ENCODE results near the gene ERCC6L2.

Gene ERCC6L2

DNA sequence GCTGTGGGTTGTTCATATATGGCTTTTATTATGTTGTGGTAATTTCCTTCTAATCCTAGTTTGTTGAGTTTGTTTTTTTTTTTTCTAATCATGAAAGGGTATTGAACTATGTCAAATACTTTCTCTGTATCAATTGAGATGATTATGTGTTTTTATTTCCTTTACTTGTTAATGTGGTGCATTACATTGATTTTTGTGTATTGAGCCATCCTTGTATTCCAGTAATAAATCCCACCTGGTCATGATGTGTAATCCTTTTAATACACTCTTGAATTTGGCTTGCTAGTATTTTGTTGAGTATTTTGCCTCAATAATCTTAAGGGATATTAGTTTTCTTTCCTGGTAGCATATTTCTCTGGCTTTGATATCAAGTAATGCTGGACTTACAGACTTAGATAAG lies 13.1 kb upstream of the ERCC6L2 start:
- DNase-seq (ENCODE audit: low spot score): no peak

DNA sequence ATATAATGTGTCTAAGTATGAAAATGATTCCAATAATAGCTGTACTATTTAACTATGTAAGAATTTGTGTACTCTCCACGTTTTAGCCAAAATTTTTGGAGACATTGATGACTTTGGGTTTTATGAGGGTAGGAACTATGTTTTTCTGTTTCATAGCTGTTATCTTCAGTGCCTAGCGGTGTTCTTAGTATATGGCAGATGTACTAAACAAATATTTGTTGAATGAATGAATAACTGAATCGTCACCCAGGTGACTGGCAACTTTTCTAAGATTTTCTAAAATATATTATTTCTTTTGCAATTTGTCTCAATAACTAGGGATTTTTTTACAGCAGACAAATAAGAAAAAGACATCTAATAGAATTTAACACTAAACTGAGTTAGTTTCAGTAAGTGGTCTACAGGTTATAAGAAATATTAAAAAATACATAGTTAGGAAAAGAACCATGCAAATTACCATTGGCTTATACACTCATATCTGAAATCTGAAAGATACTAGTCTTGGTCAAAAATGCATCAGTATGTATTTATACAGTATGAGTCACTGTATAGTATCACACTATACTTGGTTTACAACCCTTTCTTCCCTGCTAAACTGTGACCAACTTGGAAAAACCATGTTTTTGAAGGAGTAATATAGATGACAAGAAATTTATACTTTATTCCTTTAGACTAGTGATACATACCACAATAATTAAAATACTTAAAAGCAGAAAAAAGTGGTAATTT lies 10.5 kb upstream of the ERCC6L2 start:
- DNase-seq (ENCODE audit: low spot score): no peak

DNA sequence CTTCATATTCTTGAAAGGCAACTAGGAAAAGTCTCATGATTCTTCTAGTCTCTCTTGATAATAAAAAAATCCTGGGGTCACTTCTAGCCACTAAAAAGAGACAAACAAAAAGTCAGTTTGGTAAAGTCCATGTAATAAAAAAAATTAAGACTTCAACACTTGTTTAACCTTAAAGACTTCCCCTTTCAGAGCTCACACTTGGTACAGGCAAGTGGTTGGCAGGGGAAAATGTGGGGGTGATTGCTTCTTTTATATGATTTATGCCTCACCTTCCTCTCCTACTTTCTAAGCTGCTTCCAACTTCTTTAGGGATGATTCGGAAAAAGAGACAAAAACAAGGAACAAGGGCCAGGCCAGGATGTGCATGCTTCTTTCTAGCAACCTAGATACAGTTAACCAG lies 5.1 kb upstream of the ERCC6L2 start:
- DNase-seq (ENCODE audit: low spot score): no peak

DNA sequence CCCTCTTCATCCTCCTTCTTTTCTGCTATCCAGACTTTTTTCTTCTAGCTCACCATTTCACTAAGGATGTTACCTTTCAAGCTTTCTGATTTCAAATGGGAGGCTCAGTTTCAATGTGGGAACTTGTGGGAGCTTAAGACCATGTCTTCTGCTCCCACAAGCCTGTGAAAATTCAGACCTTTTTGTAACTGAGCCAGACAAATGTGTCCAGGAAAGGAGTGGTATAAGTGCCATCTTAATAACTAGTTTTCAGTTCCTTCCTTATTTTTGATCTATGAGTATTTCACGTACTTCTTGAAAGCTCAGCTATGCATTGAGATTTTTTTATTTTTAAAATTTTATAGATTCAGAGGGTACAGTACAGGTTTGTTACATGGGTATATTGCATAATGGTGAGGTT lies 4.6 kb upstream of the ERCC6L2 start:
- no peak for DNase-seq (ENCODE audit: low spot score)

DNA sequence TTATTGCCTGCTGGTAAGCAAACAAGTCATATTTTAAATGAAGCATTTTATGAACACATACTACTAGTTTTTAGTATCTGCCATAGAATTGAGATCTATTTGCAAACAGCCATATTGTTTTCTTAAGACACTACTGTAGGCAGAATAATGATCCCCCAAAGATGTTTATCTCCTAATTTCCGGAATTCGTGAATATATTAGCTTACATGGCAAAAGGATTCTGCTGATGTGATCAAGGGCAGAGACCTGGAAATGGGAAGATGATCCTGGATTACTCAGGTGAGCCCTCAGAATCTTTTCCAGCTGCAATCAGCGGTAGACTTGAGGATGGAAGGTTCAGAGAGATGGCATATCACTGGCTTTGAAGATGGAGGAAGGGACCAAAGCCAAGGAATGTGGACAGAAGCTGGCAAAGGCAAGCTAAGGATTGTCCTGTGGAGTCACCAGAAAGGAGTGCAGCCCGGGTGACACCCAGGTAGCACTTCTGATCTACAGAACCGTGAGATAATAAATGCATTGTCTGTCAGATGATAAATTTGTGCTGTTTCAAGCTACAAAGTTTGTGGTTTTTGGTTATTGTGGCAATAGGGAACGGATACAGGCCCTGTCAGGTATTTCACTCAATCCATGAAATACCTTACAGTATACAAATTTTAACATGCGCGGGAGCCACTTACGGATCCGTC lies 1.0 kb upstream of the ERCC6L2 start:
- peak; percentile 15 for DNase-seq (ENCODE audit: low spot score)

DNA sequence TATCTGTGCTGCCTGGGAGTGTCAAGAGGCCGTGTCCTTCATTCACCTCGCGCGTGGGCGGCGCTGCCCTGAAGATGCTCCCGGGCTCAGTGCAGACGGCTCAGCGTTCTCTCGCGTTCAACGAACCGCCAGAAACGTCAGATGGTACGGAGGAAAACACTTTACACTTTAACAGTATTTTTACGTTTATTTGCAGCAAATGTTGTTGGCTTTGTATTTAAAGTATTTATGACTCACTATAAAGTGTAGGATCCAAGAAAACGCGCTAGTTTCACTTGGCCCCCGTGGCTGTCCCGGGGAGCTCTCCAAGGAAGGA lies 544 bp upstream of the ERCC6L2 start:
- peak; percentile 66 for DNase-seq (ENCODE audit: low spot score)

DNA sequence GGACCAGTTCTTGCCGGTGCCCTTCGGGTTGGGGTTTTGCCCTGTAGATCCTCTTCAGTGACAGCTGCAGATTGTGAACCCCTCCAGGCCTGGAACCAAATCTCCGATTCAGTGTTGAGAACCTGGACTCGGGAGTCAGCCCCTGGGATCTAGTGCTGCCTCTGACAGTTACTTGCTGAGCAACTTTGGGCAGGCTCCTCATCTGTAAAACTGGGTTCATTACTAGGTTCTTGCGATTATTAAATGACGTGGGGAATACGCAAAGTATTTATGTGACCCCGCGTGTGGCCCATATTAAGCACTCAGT lies 600 bp downstream of the ERCC6L2 start:
- no peak for DNase-seq (ENCODE audit: low spot score)

DNA sequence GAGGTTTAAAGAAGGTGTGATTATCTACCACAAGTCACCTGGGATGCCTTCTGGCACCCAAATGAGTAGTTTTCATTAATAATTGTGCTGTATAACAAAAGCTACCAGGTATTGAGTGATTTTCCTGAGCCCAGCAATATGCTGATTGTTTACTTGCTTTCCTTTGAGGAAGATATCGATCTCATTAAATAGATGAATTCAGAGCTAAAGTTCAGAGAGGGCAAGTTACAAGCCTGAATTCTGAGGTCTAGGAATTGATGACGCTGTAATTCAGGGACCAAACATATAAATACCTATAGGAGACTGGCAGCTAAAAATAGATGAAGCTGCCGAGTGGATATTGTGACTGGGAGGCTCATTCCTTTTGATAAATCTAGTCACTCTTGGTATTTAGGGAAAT lies 1.1 kb downstream of the ERCC6L2 start:
- no peak for DNase-seq (ENCODE audit: low spot score)

DNA sequence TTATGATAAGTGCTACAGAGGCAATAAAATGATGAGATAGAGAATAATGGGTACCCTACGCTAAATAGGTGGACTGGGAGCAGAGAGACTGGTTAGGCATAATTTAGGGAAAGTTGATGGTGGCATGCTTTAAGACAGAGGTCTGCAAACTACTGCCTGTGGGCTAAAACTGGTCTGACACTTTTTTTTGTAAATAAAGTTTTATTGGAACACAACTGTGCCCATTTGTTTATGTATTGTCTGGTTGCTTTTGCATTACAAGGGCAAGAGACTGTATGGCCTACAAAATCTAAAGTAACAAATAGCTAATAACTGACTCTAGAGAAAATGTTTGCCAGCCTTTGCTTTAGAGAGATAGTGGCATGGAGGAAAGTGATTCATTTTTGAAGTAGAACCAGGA lies 2.5 kb downstream of the ERCC6L2 start:
- no peak for DNase-seq (ENCODE audit: low spot score)

DNA sequence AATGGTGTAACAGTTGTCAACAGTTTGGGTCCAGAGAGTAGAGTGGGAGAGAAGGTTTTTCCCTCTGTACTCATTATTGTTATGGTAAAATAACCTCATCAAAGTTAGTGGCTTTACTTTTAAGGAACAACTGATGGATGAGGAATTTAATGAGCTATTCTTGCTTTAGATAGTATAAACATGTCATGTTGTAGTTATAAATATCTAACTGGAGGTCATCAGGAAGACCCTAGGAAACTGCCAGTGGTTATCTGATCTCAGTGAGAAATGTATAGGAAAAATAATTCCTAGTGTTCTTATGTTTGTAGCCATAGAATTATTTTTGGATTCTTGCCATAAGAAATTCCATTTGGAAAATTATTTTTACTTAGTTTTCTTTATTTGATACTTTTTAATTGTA lies 4.1 kb downstream of the ERCC6L2 start:
- no peak for DNase-seq (ENCODE audit: low spot score)

DNA sequence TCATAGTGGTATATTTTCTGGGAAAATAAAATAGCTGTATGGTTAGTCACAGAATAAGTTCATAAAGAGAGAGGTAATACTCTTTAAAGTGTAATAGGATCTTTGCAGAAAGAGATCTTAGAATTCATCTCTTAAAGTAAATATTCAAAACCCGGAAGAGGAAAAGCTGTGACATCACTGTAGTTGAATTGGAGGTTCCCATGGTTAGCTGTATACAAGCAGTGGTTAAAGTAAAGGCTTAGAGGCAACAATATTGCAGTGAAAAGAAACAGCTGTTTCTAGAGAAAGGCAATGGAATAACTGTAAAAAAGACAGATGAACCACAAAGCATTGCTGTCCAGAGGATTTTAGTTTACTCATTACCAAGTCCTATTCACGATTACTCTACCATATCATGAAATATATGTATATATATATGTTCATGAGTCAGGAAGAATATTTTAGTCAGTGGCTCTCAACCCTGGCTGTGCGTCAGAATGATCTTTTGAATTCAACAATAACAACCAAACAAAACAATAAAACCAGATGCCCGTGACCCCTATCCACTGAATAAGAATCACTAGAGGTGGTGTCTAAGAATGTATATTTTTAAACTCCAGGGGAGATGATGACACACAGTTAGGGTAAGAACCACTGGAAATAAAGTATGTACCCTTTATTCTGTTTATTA lies 4.7 kb downstream of the ERCC6L2 start:
- no peak for DNase-seq (ENCODE audit: low spot score)

DNA sequence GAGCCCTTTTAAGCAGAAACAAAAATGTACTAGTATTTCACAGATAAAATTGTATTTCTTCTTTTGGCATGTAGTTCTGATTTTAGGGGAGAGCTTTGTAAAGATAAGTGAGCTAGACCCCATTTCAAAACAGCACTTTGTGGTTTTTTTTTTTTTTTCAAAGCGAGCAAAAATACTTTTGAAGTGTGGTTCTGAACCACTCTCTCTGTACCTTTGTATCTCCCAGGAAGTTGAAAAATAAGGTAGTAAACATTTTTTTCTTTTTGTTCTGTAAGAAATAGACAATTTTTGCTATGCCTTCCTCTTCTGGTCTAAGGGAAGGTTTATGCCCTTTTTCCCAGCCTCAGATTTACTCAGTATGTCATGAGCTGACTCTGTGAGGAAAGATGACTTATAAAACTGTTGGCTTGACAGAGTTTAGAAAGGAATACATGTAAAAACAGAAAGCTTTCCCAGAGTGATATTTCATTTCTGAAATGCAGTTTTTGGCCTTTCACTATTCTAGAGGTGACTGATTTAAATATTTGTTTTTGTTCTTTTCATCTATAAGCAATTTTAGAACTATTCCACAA lies 12.5 kb downstream of the ERCC6L2 start:
- DNase-seq (ENCODE audit: low spot score): no peak

DNA sequence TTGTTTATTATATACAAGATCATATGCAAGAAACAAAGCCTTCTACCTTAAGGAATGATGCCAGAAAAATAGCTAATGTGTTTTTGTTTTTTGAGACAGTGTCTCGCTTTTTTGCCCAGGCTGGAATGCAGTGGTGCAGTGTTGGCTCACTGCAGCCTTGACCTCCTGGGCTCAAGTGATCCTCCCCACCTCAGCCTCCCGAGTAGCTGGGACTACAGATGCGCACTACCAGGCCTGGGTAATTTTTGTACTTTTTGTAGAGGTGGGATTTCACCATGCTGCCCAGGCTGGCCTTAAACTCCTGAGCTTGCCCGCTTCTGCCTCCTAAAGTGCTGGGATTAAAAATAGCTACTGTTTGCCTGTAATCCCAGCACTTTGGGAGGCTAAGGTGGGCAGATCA lies 15.1 kb downstream of the ERCC6L2 start:
- no peak for DNase-seq (ENCODE audit: low spot score)

DNA sequence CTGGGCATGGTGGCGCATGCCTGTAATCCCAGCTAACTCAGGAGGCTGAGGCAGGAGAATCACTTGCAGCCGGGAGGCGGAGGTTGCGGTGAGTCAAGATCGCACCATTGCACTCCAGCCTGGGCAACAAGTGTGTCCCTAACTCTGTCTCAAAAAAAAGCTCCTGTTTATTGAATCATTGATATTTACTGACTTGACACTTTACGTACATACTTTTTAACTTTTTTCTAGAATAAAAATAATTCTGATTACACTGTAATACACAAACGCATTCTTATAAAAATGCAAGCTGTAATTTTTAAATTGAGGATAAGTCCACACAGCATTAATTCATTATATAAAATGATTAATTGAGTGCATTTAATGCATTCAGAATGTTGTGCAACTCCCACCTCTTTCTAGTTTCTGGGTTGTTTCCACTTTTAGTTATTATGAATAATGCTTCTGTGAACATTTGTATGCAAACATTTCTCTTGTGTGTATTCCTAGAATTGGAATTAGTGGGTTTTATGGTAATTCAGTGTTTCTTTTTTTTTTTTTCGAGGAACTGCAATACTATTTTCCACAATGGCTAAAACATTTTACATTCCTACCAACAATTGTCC lies 15.7 kb downstream of the ERCC6L2 start:
- no peak for DNase-seq (ENCODE audit: low spot score)

DNA sequence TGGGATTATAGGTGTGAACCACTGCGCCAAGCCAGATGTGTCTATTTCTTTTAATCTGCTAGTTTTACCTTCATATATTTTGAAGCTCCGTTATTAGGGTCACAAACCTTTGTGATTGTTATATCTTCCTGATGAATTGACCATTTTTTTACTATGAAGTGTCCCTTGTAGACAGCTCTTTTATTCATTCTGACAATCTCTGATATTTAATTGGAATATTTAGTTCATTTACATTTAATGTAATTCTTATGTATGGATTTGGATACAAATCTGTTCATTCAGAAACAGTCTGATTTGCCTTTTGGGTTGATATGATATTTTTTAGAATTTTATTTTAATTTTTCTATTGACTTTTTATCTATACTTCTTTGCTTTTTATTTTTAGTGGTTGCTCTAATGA lies 17.2 kb downstream of the ERCC6L2 start:
- no peak for DNase-seq (ENCODE audit: low spot score)

DNA sequence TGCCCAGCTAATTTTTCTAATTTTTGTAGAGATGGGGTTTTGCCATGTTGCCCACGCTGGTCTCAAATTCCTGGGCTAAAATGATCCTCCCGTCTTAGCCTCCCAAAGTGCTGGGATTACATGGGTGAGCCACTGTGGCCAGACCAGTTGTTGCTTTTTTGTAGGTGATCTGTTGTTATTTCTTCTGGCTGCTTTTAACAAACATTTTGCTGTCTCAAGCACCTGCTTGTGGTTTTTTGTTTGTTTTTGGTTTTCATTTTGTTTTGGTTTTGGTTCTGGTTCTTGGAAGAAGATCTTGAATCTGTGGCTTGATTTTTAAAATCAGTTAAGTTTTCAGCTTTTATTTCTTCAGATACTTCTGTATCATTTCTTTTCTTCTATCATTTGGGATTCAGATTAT lies 21.1 kb downstream of the ERCC6L2 start:
- no peak for DNase-seq (ENCODE audit: low spot score)

DNA sequence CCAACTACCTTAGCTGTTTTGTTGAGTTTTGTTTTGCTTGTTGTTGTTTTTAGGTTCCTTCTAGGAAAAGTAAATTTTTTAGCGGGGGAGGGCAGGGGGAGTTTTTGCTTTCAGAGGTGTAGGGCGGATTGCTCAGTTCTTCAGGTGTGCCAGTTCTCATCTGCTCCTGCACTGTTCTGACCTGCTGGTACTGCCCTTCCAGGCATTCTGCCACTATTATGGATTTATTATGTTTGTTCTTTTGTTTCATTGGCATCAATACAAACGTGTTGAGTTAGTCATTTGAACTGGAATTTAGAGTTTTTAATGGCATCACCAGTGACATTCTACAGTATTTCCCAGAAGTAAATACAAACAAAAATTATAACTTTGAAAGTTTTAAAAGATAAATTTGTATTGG lies 26.0 kb downstream of the ERCC6L2 start:
- no peak for DNase-seq (ENCODE audit: low spot score)

DNA sequence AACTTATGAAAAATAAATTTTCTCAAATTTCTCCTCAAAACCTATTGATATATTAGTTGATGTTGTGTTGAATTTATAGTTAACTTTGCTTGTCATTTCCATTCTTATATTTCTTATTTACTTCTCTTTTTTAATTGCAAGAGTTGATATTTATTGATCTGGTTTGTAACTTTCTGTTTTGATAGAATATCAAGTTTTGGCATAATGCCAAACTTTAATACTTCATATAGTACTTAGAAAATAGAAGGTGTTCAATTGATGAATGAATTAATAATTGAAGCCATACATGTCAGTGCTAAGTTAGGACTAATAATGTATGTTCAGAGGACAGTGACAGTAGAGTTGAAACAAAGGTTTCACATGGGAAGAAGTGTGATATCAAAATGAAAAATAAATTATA lies 27.9 kb downstream of the ERCC6L2 start:
- no peak for DNase-seq (ENCODE audit: low spot score)

DNA sequence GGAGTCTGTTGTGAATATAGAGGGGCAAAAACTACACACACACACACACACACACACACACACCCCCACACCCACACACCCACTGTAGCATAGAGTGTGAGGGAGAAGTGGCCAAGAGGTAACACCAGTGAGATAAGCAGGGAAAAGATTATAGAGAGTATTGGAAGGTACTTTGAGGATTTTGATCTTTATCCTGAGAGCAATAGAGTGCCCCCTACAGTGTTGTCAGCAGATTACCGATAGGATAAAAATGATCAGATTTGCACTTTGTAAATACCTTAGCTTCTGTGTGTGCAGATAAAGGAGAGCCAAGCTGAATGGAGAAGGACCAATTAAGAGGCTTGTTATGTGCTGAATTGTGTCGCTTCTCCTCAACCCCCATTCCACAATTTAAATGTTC lies 32.3 kb downstream of the ERCC6L2 start:
- DNase-seq (ENCODE audit: low spot score): no peak

DNA sequence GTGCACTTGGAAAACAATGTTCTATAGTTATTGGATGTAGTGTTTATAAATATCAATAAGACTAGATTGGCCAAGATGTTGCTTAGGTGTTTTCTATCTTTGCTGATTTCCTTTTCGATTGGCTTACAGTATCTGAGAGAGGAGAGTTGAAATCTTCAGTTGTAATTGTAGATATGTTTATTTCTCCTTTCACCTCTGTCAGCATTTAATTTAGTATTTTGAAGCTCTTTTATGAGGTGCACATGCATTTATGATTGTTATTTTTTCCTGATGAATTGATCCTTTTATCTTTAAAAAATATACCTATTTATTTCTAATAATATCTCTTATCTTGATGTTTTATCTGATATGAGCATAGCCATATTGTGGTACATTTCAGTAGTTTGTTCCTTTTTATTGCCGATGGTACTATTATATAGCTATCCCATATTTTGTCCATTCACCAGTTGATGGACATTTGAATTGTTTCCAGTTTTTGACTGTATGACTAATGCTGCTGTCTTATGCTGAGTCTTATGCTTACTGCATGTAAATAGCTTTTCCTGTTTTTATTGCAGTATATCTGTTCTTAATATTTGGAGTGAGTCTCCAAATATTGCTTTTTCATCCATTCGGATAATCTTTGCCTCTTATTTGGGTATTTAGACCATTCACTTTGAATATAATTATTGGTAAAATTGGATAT lies 34.7 kb downstream of the ERCC6L2 start:
- no peak for DNase-seq (ENCODE audit: low spot score)

DNA sequence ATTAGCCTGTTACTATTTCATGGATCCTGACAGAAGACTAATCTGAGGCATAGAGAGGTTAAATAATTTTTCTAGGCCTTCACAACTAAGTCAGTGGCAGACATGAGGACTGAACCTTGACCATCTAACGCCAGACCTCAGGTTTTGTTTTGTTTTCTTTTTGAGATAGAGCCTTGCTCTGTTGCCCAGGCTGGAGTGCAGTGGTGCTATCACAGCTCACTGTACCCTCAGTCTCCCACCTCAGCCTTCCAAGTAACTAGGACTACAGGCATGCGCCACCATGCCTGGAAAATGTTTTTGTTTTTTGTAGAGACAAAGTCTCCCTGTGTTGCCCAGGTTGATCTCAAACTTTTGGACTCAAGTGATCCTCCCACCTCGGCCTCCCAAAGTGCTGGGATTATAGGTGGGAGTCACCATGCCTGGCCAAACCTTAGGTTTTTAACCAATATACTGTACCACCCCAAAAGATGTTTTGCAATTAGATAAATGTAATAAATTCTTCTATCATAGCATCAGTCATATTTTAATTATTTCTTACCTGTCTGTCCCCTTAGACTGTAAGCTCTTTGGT lies 35.4 kb downstream of the ERCC6L2 start:
- DNase-seq (ENCODE audit: low spot score): no peak

DNA sequence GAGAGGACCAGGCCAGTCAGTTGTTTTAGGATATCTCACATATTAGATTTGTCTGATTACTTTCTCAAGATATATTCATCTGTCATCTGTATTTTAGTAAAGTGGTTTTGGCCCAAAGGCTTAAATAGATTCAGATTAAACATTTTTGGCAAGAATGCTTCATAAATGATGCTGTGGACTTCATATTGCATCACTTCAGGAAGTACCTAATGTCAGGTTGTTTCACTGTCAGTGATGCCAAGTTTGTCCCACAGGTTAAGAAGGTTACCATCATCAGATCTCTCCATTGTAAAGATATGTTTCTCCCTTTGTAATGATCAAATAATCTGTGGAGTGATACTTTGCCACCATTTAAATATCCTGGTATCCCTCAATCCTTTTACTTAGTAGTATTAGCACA lies 37.3 kb downstream of the ERCC6L2 start:
- DNase-seq (ENCODE audit: low spot score): no peak
